Left cardiac atrium (tissue), 4 donors: ENCODE data around the gene PARD3B. TPM values are rescaled to one million over a fixed set of nuclear protein-coding genes. Genes with fewer than 3 reads are reported as not detected.

Experiments used
- ATAC-seq, 2 donors: fragments of 200-7000 bp; cut with Tn5 transposase; one replicate each; pipeline ENCODE4 v1.9.1; 2020; ENCODE audit warnings: mild to moderate bottlenecking in 2 of 2, moderate library complexity in 2 of 2
- DNase-seq: peaks from one replicate; pipeline ENCODE4 v3.0.0-alpha.2; 2020
- intact Hi-C, 2 donors: fragments of 100-400 bp; cut with DNase I; formaldehyde crosslinking; loops; one replicate each; pipeline versions ENCODE4 v1.14.1 to v1.15.1; 2022 to 2023
- total RNA-seq, 2 donors: library from RNA; stranded (reverse); fragmentation: NEBNext Ultra II Directional; extraction: Animal tissue kit (Norgen Biotek cat#: 25700); gene quantifications; one replicate each; pipeline ENCODE4 v1.2.1, GENCODE V29; 2021
- donor health status: DM: no; HTN: yes; CAD: no.
- donor health status: DM: no; HTN: yes; CAD: no; lungs with severe emphysema.
- donor health status: DM: yes; HTN: yes; CAD: no.
- donor health status: Dilated cardiomyopathy.

Gene PARD3B
- total RNA-seq, 2 donors from 2014 or later, result 12.5 to 12.6 TPM

- no peak for DNase-seq
- intact Hi-C loops, result no loop called here
- no peak for ATAC-seq
Observed at GRCh38 chr2:205358351-205358815, 813.1 kb downstream of the PARD3B start.

GRCh38 chr2:205361272-205361671 lies 816.0 kb downstream of the PARD3B start:
- ATAC-seq (peak in 1 of 2 donors; percentile 62), DNase-seq (no peak)
- intact Hi-C loops, result no loop called here

GRCh38 chr2:205361970-205362369 lies 816.7 kb downstream of the PARD3B start:
- DNase-seq (no peak), ATAC-seq (no peak)
- intact Hi-C loops, result no loop called here

GRCh38 chr2:205364261-205364660 lies 819.0 kb downstream of the PARD3B start:
- intact Hi-C loops, result no loop called here
- ATAC-seq (no peak), DNase-seq (no peak)

- DNase-seq, result no peak
- peak; percentile 37 to 47 for ATAC-seq
- intact Hi-C loops, result no loop called here
Observed at GRCh38 chr2:205366336-205367060, 821.2 kb downstream of the PARD3B start.

- no peak for DNase-seq
- no peak for ATAC-seq
- intact Hi-C loops, result no loop called here
Observed at GRCh38 chr2:205367331-205367935, 822.2 kb downstream of the PARD3B start.

GRCh38 chr2:205369813-205370212 lies 824.5 kb downstream of the PARD3B start:
- ATAC-seq (no peak), DNase-seq (no peak)
- intact Hi-C loops, result no loop called here

GRCh38 chr2:205370726-205371125 lies 825.5 kb downstream of the PARD3B start:
- no peak for ATAC-seq
- intact Hi-C loops, result no loop called here
- DNase-seq, result no peak

GRCh38 chr2:205372141-205372540 lies 826.9 kb downstream of the PARD3B start:
- ATAC-seq, result no peak
- intact Hi-C loops, result no loop called here
- no peak for DNase-seq

- peak in 1 of 2 donors; percentile 38 for ATAC-seq
- DNase-seq, result no peak
- intact Hi-C loops, result no loop called here
Observed at GRCh38 chr2:205375461-205376448, 830.5 kb downstream of the PARD3B start.

- no peak for ATAC-seq
- intact Hi-C loops, result no loop called here
Observed at GRCh38 chr2:205377324-205377723, 832.0 kb downstream of the PARD3B start.

GRCh38 chr2:205383601-205384000 lies 838.3 kb downstream of the PARD3B start:
- DNase-seq, result no peak
- no peak for ATAC-seq
- intact Hi-C loops, result no loop called here

More at GRCh38 chr2:205377324-205377723, 832.0 kb downstream of the PARD3B start:
- DNase-seq, result no peak

GRCh38 chr2:205386109-205386508 lies 840.8 kb downstream of the PARD3B start:
- intact Hi-C loops, result no loop called here

GRCh38 chr2:205387350-205388055 lies 842.2 kb downstream of the PARD3B start:
- ATAC-seq, result no peak
- intact Hi-C loops, result no loop called here
- no peak for DNase-seq

More at GRCh38 chr2:205386109-205386508, 840.8 kb downstream of the PARD3B start:
- ATAC-seq, result no peak
- no peak for DNase-seq

- no peak for DNase-seq
- no peak for ATAC-seq
- intact Hi-C loops, result no loop called here
Observed at GRCh38 chr2:205390866-205391265, 845.6 kb downstream of the PARD3B start.

GRCh38 chr2:205401511-205401910 lies 856.2 kb downstream of the PARD3B start:
- no peak for ATAC-seq
- intact Hi-C loops, result no loop called here

GRCh38 chr2:205402011-205402410 lies 856.7 kb downstream of the PARD3B start:
- ATAC-seq (no peak), DNase-seq (no peak)
- intact Hi-C loops, result no loop called here

More at GRCh38 chr2:205401511-205401910, 856.2 kb downstream of the PARD3B start:
- no peak for DNase-seq

- no peak for DNase-seq
- ATAC-seq, result no peak
- intact Hi-C loops, result no loop called here
Observed at GRCh38 chr2:205403244-205403825, 858.1 kb downstream of the PARD3B start.

GRCh38 chr2:205405194-205405593 lies 859.9 kb downstream of the PARD3B start:
- intact Hi-C loops, result no loop called here
- ATAC-seq, result no peak
- DNase-seq, result no peak
